K562 (cell line): Measurements from ENCODE around the gene NEDD4L. TPM values are rescaled to one million over a fixed set of nuclear protein-coding genes. Genes with fewer than 3 reads are reported as not detected.

ENCODE experiments used
- MXI1 ChIP-seq: IDR thresholded peaks from 2 replicates; pipeline ENCODE4 v1.6.1; 2011; ENCODE audit warnings: low read depth, mild to moderate bottlenecking, improper control_type of control experiment, low read length
- PHB2 ChIP-seq: fragments of 450-650 bp; IDR thresholded peaks from 2 replicates; pipeline ENCODE4 v1.6.1; 2017; ENCODE audit warnings: low read depth
- POLR2H ChIP-seq: IDR thresholded peaks from 2 replicates; pipeline ENCODE4 v1.6.1; 2016; ENCODE audit warnings: missing genetic modification characterization, low read depth, mild to moderate bottlenecking, control low read depth, missing compliant biosample characterization, moderate library complexity
- XRCC4 ChIP-seq: IDR thresholded peaks from one replicate; pipeline ENCODE4 v1.6.1; 2011; ENCODE audit not compliant: insufficient read depth, insufficient read length; ENCODE audit errors: extremely low read depth
- ZNF311 ChIP-seq: fragments of 250-450 bp; sonication (Bioruptor Pico); IDR thresholded peaks from 2 replicates; pipeline ENCODE4 v1.4.0; 2020; ENCODE audit warnings: mild to moderate bottlenecking, moderate library complexity
- ZNF699 ChIP-seq: fragments of 250-450 bp; sonication (Bioruptor Pico); IDR thresholded peaks from 2 replicates; pipeline ENCODE4 v1.8.0; 2021; ENCODE audit warnings: mild to moderate bottlenecking, moderate library complexity; ENCODE audit not compliant: insufficient replicate concordance
- polyA plus RNA-seq, 8 experiments: library from polyadenylated mRNA; depleted of rRNA in 4 of 8; stranded (reverse) in 5 of 8; unstranded in 3 of 8; fragments of >200 nt; fragmentation: Nextera tagmentation in 2 of 8; fragmentation: Illumina TruSeq in 1 of 8; extraction: Ambion mirVana in 2 of 8; extraction: Trizol in 1 of 8; gene quantifications; 2 replicates each; pipeline versions ENCODE4 v1.2.1 to v1.2.3, GENCODE V29; 2011 to 2014; ENCODE audit warnings: inconsistent platforms in 1 of 8, missing spikeins in 1 of 8
- total RNA-seq, 7 experiments: library from RNA; depleted of rRNA in 6 of 7; stranded (reverse); fragments of >200 nt in 6 of 7; fragmentation: Illumina TruSeq in 2 of 7; extraction: Trizol in 2 of 7; gene quantifications; 2 replicates each; pipeline versions ENCODE4 v1.2.1 to v1.2.3, GENCODE V29; 2011 to 2021; ENCODE audit warnings: low replicate concordance in 1 of 7
- TF ChIP-seq, protein P1 (sequence below): sonication (generic); formaldehyde crosslinking; IDR thresholded peaks from 2 replicates; pipeline ENCODE4 v1.8.0; 2023; ENCODE audit warnings: mild to moderate bottlenecking, missing genetic modification reagents
- TF ChIP-seq, protein P2 (sequence below): fragments of 450-650 bp; IDR thresholded peaks from 2 replicates; pipeline ENCODE4 v1.6.1; 2016; ENCODE audit warnings: mild to moderate bottlenecking, moderate library complexity
- TF ChIP-seq, protein P3 (sequence below): fragments of 200-400 bp; formaldehyde crosslinking; IDR thresholded peaks from 2 replicates; pipeline ENCODE4 v1.6.1; 2017; ENCODE audit warnings: mild to moderate bottlenecking, low read depth, low read length, moderate library complexity

The NEDD4L gene
- total and polyA plus RNA-seq, 9 of the 15 experiments (the other 6 are each of a cell fraction or from before 2014, with no cell fraction given), result 8.1 to 33.4 (median 19.9) TPM

DNA sequence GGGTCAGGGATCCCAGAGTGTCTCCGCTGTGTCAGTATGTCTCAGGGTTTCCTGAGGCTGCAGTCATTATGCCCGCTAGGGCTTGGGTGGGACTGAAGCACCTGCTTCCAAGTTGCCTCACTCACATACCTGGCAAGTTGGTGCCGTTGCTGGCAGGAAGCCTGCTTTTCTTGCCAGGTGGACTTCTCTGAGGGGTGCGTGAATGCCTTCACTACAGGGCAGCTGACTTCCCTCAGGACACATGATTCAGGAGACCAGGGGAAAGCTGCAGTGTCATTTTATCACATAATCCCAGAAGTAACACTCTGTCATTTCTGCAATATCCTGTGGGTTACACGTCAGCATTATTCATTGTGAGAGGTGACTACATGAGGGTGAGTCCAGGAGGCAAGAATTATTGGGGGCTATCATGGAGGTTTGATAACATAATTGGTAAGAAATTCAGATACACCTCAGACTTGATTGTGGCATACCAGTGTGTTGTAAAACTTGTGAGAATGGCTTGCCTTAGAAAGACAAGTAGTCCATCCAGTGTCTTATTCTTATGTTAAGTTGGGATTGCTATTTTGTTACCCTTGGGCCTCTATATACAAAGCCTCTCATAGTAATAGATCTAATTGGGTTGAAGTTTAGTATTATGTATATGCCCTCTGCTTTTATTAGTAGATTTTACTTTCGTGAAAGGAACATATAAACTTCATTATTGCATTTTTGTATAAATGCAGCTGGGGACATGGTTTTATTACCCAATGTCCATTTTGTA lies 44.1 kb downstream of the NEDD4L start (continued):
- TF ChIP-seq, protein P1, sequence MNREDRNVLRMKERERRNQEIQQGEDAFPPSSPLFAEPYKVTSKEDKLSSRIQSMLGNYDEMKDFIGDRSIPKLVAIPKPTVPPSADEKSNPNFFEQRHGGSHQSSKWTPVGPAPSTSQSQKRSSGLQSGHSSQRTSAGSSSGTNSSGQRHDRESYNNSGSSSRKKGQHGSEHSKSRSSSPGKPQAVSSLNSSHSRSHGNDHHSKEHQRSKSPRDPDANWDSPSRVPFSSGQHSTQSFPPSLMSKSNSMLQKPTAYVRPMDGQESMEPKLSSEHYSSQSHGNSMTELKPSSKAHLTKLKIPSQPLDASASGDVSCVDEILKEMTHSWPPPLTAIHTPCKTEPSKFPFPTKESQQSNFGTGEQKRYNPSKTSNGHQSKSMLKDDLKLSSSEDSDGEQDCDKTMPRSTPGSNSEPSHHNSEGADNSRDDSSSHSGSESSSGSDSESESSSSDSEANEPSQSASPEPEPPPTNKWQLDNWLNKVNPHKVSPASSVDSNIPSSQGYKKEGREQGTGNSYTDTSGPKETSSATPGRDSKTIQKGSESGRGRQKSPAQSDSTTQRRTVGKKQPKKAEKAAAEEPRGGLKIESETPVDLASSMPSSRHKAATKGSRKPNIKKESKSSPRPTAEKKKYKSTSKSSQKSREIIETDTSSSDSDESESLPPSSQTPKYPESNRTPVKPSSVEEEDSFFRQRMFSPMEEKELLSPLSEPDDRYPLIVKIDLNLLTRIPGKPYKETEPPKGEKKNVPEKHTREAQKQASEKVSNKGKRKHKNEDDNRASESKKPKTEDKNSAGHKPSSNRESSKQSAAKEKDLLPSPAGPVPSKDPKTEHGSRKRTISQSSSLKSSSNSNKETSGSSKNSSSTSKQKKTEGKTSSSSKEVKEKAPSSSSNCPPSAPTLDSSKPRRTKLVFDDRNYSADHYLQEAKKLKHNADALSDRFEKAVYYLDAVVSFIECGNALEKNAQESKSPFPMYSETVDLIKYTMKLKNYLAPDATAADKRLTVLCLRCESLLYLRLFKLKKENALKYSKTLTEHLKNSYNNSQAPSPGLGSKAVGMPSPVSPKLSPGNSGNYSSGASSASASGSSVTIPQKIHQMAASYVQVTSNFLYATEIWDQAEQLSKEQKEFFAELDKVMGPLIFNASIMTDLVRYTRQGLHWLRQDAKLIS (CRISPR knock-in tag), result no peak
- TF ChIP-seq PHB2, result no peak
- no peak for TF ChIP-seq ZNF699 (CRISPR knock-in tag)
- TF ChIP-seq, protein P2, sequence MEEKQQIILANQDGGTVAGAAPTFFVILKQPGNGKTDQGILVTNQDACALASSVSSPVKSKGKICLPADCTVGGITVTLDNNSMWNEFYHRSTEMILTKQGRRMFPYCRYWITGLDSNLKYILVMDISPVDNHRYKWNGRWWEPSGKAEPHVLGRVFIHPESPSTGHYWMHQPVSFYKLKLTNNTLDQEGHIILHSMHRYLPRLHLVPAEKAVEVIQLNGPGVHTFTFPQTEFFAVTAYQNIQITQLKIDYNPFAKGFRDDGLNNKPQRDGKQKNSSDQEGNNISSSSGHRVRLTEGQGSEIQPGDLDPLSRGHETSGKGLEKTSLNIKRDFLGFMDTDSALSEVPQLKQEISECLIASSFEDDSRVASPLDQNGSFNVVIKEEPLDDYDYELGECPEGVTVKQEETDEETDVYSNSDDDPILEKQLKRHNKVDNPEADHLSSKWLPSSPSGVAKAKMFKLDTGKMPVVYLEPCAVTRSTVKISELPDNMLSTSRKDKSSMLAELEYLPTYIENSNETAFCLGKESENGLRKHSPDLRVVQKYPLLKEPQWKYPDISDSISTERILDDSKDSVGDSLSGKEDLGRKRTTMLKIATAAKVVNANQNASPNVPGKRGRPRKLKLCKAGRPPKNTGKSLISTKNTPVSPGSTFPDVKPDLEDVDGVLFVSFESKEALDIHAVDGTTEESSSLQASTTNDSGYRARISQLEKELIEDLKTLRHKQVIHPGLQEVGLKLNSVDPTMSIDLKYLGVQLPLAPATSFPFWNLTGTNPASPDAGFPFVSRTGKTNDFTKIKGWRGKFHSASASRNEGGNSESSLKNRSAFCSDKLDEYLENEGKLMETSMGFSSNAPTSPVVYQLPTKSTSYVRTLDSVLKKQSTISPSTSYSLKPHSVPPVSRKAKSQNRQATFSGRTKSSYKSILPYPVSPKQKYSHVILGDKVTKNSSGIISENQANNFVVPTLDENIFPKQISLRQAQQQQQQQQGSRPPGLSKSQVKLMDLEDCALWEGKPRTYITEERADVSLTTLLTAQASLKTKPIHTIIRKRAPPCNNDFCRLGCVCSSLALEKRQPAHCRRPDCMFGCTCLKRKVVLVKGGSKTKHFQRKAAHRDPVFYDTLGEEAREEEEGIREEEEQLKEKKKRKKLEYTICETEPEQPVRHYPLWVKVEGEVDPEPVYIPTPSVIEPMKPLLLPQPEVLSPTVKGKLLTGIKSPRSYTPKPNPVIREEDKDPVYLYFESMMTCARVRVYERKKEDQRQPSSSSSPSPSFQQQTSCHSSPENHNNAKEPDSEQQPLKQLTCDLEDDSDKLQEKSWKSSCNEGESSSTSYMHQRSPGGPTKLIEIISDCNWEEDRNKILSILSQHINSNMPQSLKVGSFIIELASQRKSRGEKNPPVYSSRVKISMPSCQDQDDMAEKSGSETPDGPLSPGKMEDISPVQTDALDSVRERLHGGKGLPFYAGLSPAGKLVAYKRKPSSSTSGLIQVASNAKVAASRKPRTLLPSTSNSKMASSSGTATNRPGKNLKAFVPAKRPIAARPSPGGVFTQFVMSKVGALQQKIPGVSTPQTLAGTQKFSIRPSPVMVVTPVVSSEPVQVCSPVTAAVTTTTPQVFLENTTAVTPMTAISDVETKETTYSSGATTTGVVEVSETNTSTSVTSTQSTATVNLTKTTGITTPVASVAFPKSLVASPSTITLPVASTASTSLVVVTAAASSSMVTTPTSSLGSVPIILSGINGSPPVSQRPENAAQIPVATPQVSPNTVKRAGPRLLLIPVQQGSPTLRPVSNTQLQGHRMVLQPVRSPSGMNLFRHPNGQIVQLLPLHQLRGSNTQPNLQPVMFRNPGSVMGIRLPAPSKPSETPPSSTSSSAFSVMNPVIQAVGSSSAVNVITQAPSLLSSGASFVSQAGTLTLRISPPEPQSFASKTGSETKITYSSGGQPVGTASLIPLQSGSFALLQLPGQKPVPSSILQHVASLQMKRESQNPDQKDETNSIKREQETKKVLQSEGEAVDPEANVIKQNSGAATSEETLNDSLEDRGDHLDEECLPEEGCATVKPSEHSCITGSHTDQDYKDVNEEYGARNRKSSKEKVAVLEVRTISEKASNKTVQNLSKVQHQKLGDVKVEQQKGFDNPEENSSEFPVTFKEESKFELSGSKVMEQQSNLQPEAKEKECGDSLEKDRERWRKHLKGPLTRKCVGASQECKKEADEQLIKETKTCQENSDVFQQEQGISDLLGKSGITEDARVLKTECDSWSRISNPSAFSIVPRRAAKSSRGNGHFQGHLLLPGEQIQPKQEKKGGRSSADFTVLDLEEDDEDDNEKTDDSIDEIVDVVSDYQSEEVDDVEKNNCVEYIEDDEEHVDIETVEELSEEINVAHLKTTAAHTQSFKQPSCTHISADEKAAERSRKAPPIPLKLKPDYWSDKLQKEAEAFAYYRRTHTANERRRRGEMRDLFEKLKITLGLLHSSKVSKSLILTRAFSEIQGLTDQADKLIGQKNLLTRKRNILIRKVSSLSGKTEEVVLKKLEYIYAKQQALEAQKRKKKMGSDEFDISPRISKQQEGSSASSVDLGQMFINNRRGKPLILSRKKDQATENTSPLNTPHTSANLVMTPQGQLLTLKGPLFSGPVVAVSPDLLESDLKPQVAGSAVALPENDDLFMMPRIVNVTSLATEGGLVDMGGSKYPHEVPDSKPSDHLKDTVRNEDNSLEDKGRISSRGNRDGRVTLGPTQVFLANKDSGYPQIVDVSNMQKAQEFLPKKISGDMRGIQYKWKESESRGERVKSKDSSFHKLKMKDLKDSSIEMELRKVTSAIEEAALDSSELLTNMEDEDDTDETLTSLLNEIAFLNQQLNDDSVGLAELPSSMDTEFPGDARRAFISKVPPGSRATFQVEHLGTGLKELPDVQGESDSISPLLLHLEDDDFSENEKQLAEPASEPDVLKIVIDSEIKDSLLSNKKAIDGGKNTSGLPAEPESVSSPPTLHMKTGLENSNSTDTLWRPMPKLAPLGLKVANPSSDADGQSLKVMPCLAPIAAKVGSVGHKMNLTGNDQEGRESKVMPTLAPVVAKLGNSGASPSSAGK, result no peak
- no peak for TF ChIP-seq XRCC4
- no peak for TF ChIP-seq MXI1
- TF ChIP-seq POLR2H, result no peak
- TF ChIP-seq, protein P3, sequence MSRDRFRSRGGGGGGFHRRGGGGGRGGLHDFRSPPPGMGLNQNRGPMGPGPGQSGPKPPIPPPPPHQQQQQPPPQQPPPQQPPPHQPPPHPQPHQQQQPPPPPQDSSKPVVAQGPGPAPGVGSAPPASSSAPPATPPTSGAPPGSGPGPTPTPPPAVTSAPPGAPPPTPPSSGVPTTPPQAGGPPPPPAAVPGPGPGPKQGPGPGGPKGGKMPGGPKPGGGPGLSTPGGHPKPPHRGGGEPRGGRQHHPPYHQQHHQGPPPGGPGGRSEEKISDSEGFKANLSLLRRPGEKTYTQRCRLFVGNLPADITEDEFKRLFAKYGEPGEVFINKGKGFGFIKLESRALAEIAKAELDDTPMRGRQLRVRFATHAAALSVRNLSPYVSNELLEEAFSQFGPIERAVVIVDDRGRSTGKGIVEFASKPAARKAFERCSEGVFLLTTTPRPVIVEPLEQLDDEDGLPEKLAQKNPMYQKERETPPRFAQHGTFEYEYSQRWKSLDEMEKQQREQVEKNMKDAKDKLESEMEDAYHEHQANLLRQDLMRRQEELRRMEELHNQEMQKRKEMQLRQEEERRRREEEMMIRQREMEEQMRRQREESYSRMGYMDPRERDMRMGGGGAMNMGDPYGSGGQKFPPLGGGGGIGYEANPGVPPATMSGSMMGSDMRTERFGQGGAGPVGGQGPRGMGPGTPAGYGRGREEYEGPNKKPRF, result no peak
- TF ChIP-seq ZNF311 (CRISPR knock-in tag), result no peak
